HFF-Myc (cell line): ENCODE data around the gene TMEM87B.

Source experiments
- DNase-seq: peaks from one replicate; pipeline ENCODE4 v3.0.0-alpha.2; 2011; ENCODE audit warnings: low read depth; ENCODE audit errors: extremely low read depth
- H3K4me3 ChIP-seq: replicated peaks from 2 replicates; pipeline ENCODE4 v1.5.1; 2011; ENCODE audit warnings: low read depth, mild to moderate bottlenecking, control low read depth, low read length
- CTCF ChIP-seq: IDR thresholded peaks from 2 replicates; pipeline ENCODE4 v1.5.1; 2012; ENCODE audit warnings: mild to moderate bottlenecking, low read depth, low read length, control low read depth; ENCODE audit errors: missing control alignments

The TMEM87B gene

GRCh38 chr2:112089375-112089774, 34.3 kb downstream of the TMEM87B start:
- no peak overlapping the region for H3K4me3 ChIP-seq
- no peak for DNase-seq
- TF ChIP-seq CTCF = no peak

GRCh38 chr2:112092286-112093041, 37.4 kb downstream of the TMEM87B start:
- no peak overlapping the region for H3K4me3 ChIP-seq
- no peak for TF ChIP-seq CTCF
- DNase-seq = peak; percentile 16

GRCh38 chr2:112093216-112093615, 38.1 kb downstream of the TMEM87B start:
- TF ChIP-seq CTCF = no peak
- DNase-seq = no peak
- no peak overlapping the region for H3K4me3 ChIP-seq

- no peak for DNase-seq
- H3K4me3 ChIP-seq = no peak overlapping the region
- no peak for TF ChIP-seq CTCF
Observed at GRCh38 chr2:112095681-112096080, 40.6 kb downstream of the TMEM87B start.

GRCh38 chr2:112096098-112096497, 41.0 kb downstream of the TMEM87B start:
- H3K4me3 ChIP-seq = no peak overlapping the region
- no peak for DNase-seq
- no peak for TF ChIP-seq CTCF

GRCh38 chr2:112108178-112108832, 53.2 kb downstream of the TMEM87B start:
- TF ChIP-seq CTCF = no peak
- no peak overlapping the region for H3K4me3 ChIP-seq
- DNase-seq = no peak
